Sigmoid colon (tissue), 4 donors: ENCODE data around the gene HADH.
"Not testable (repeated sequence)": the region's sequence is repeated elsewhere in the genome, so short reads cannot be mapped to it uniquely, and the experiment has no call there.

Experiments used
- CTCF ChIP-seq, 4 experiments: fragments of 450-650 bp in 3 of 4; fragments of 200-600 bp in 1 of 4; IDR thresholded peaks; one replicate each; pipeline ENCODE4 v1.5.1; 2016 to 2019; ENCODE audit warnings: antibody characterized with exemption in 4 of 4, mild to moderate bottlenecking in 3 of 4, moderate library complexity in 2 of 4
- EP300 ChIP-seq, 4 donors: sonication (generic); formaldehyde crosslinking; IDR thresholded peaks; one replicate each; pipeline ENCODE4 v1.6.1; 2017; ENCODE audit warnings: antibody characterized with exemption in 4 of 4
- POLR2AphosphoS5 ChIP-seq, 4 donors: sonication (generic); formaldehyde crosslinking; IDR thresholded peaks; one replicate each; pipeline ENCODE4 v1.6.1; 2017; ENCODE audit warnings: antibody characterized with exemption in 4 of 4

DNA sequence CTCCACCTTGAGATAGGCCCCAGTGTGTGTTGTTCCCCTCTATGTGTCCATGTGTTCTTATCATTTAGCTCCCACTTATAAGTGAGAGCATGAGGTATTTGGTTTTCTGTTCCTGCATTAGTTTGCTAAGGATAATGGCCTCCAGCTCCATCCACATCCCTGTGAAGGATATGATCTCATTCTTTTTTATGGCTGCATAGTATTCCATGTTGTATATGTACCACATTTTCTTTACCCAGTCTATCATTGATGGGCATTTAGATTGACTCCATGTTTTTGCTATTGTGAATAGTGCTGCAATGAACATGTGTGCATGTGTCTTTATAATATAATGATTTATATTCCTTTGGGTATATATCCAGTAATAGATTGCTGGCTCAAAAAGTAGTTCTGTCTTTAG, 22.2 kb upstream of the HADH start:
- TF ChIP-seq CTCF, POLR2AphosphoS5, EP300 (IDR thresholded peaks at IDR 0.05): not testable (repeated sequence)
